Liver (tissue), 9 donors: ENCODE data around the gene LRRFIP2. TPM values are rescaled to one million over a fixed set of nuclear protein-coding genes. Genes with fewer than 3 reads are reported as not detected.

Experiments used
- DNase-seq: peaks from one replicate; pipeline ENCODE4 v3.0.0-alpha.2; 2017; ENCODE audit warnings: low spot score
- H3K27ac ChIP-seq, 2 donors: one replicate each; pipeline ENCODE4 v1.7.0; 2013; ENCODE audit warnings: inconsistent platforms in 2 of 2, low read length in 2 of 2, control low read depth in 1 of 2, low read depth in 1 of 2, mild to moderate bottlenecking in 1 of 2
- H3K27me3 ChIP-seq, 4 donors: one replicate each; pipeline versions ENCODE4 v1.6.1 to v1.7.0; 2013; ENCODE audit warnings: low read length in 3 of 4, inconsistent platforms in 1 of 4, mild to moderate bottlenecking in 1 of 4, moderate library complexity in 1 of 4; ENCODE audit not compliant: control insufficient read depth in 4 of 4, insufficient read depth in 4 of 4
- H3K36me3 ChIP-seq, 4 donors: one replicate each; pipeline versions ENCODE4 v1.6.1 to v1.7.0; 2013; ENCODE audit warnings: low read length in 3 of 4, mild to moderate bottlenecking in 3 of 4, low read depth in 1 of 4, moderate library complexity in 1 of 4; ENCODE audit not compliant: control insufficient read depth in 4 of 4, insufficient read depth in 3 of 4
- H3K4me1 ChIP-seq, 4 donors: one replicate each; pipeline versions ENCODE4 v1.6.1 to v1.7.0; 2013; ENCODE audit warnings: low read length in 3 of 4, mild to moderate bottlenecking in 3 of 4, moderate library complexity in 1 of 4; ENCODE audit not compliant: control insufficient read depth in 4 of 4, insufficient read depth in 4 of 4
- H3K4me3 ChIP-seq, 3 donors: one replicate each; pipeline versions ENCODE4 v1.6.1 to v1.7.0; 2013; ENCODE audit warnings: low read length in 3 of 3, control low read depth in 1 of 3, low read depth in 1 of 3, mild to moderate bottlenecking in 1 of 3
- H3K9ac ChIP-seq, 2 donors: one replicate each; pipeline ENCODE4 v1.7.0; 2013; ENCODE audit warnings: low read length in 2 of 2, mild to moderate bottlenecking in 2 of 2, moderate library complexity in 2 of 2, control low read depth in 1 of 2, low read depth in 1 of 2
- H3K9me3 ChIP-seq, 4 donors: one replicate each; pipeline versions ENCODE4 v1.6.1 to v1.7.0; 2013; ENCODE audit warnings: low read length in 3 of 4; ENCODE audit not compliant: control insufficient read depth in 4 of 4
- EGR1 ChIP-seq, 2 donors: IDR thresholded peaks; 2 replicates each; pipeline ENCODE4 v1.6.1; 2016 to 2018; ENCODE audit warnings: antibody characterized with exemption in 2 of 2, low read depth in 2 of 2
- FOXA1 ChIP-seq: IDR thresholded peaks from 2 replicates; pipeline ENCODE4 v1.6.1; 2016; ENCODE audit warnings: antibody characterized with exemption
- FOXA2 ChIP-seq: IDR thresholded peaks from 2 replicates; pipeline ENCODE4 v1.6.1; 2016; ENCODE audit warnings: antibody characterized with exemption
- GABPA ChIP-seq, 2 donors: IDR thresholded peaks in 1 of 2; conservative IDR thresholded peaks in 1 of 2; 2 replicates each; pipeline ENCODE4 v1.6.1; 2016; ENCODE audit warnings: antibody characterized with exemption in 2 of 2, mild to moderate bottlenecking in 1 of 2, moderate library complexity in 1 of 2
- HNF4A ChIP-seq, 2 donors: conservative IDR thresholded peaks; 2 replicates each; pipeline ENCODE4 v1.6.1; 2016; ENCODE audit warnings: antibody characterized with exemption in 2 of 2, mild to moderate bottlenecking in 2 of 2
- HNF4G ChIP-seq: IDR thresholded peaks from 2 replicates; pipeline ENCODE4 v1.6.1; 2016; ENCODE audit warnings: antibody characterized with exemption
- JUND ChIP-seq, 2 donors: IDR thresholded peaks; 2 replicates each; pipeline ENCODE4 v1.6.1; 2016; ENCODE audit warnings: antibody characterized with exemption in 2 of 2
- NR2F2 ChIP-seq: IDR thresholded peaks from 2 replicates; pipeline ENCODE4 v1.6.1; 2016; ENCODE audit warnings: antibody characterized with exemption
- RAD21 ChIP-seq, 2 donors: IDR thresholded peaks; 2 replicates each; pipeline ENCODE4 v1.6.1; 2016; ENCODE audit warnings: antibody characterized with exemption in 2 of 2, mild to moderate bottlenecking in 2 of 2
- REST ChIP-seq: IDR thresholded peaks from 2 replicates; pipeline ENCODE4 v1.6.1; 2016; ENCODE audit warnings: antibody characterized with exemption, mild to moderate bottlenecking
- RXRA ChIP-seq, 2 donors: IDR thresholded peaks; 2 replicates each; pipeline ENCODE4 v1.6.1; 2017 to 2018; ENCODE audit warnings: antibody characterized with exemption in 2 of 2, mild to moderate bottlenecking in 1 of 2
- SP1 ChIP-seq: IDR thresholded peaks from 2 replicates; pipeline ENCODE4 v1.6.1; 2018; ENCODE audit warnings: antibody characterized with exemption, mild to moderate bottlenecking
- TAF1 ChIP-seq: conservative IDR thresholded peaks from 2 replicates; pipeline ENCODE4 v1.6.1; 2016; ENCODE audit warnings: antibody characterized with exemption, mild to moderate bottlenecking
- YY1 ChIP-seq: IDR thresholded peaks from 2 replicates; pipeline ENCODE4 v1.6.1; 2016; ENCODE audit warnings: antibody characterized with exemption, mild to moderate bottlenecking
- polyA plus RNA-seq, 2 donors: library from polyadenylated mRNA; stranded (reverse) in 1 of 2; unstranded in 1 of 2; fragments of 200-250 nt in 1 of 2; fragments of >200 nt in 1 of 2; fragmentation: Nextera tagmentation in 1 of 2; extraction: Ambion mirVana in 1 of 2; gene quantifications; one replicate each; pipeline versions ENCODE4 v1.2.1 to v1.2.3, GENCODE V29; 2013 to 2015
- total RNA-seq, 2 donors: library from RNA; depleted of rRNA; stranded (reverse); fragments of >200 nt; gene quantifications; one replicate each; pipeline ENCODE4 v1.2.3, GENCODE V29; 2014
- TF ChIP-seq, protein P1 (sequence below): IDR thresholded peaks from 2 replicates; pipeline ENCODE4 v1.6.1; 2016; ENCODE audit warnings: antibody characterized with exemption
- TF ChIP-seq, protein P2 (sequence below): fragments of 150-350 bp; IDR thresholded peaks from 2 replicates; pipeline ENCODE4 v1.5.1; 2017; ENCODE audit warnings: improper control_type of control experiment, low read depth, low read length; ENCODE audit not compliant: missing input control
- TF ChIP-seq, protein P3 (sequence below): IDR thresholded peaks from 2 replicates; pipeline ENCODE4 v1.6.1; 2016; ENCODE audit warnings: antibody characterized with exemption
- TF ChIP-seq, protein P4 (sequence below): IDR thresholded peaks from 2 replicates; pipeline ENCODE4 v1.6.1; 2016; ENCODE audit warnings: antibody characterized with exemption
- donor health status: healthy.
- donor health status: healthy.
- donor health status: healthy.
- donor health status: healthy.
- donor health status: healthy.

The LRRFIP2 gene
- total and polyA plus RNA-seq, 4 donors, result 22.6 to 56.9 (median 39.8) TPM

GRCh38 chr3:37052860-37053259 lies 121.5 kb downstream of the LRRFIP2 start:
- no peaks in the 10 kb centered on the region for H3K9me3 ChIP-seq
- H3K27me3 ChIP-seq, result no peaks in the 10 kb centered on the region
- TF ChIP-seq, protein P1, sequence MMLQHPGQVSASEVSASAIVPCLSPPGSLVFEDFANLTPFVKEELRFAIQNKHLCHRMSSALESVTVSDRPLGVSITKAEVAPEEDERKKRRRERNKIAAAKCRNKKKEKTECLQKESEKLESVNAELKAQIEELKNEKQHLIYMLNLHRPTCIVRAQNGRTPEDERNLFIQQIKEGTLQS, result no peak
- no peak for TF ChIP-seq JUND (IDR thresholded peaks at IDR 0.05)
- peak; percentile 16 for TF ChIP-seq YY1
- peak; percentile 28 to 44 for TF ChIP-seq RAD21 (IDR thresholded peaks at IDR 0.05)
- TF ChIP-seq EGR1 (IDR thresholded peaks at IDR 0.05; ENCODE audit: low read depth in 2 of 2), result no peak
- no peak for TF ChIP-seq HNF4G
- no peak for TF ChIP-seq FOXA2
- TF ChIP-seq, protein P2, sequence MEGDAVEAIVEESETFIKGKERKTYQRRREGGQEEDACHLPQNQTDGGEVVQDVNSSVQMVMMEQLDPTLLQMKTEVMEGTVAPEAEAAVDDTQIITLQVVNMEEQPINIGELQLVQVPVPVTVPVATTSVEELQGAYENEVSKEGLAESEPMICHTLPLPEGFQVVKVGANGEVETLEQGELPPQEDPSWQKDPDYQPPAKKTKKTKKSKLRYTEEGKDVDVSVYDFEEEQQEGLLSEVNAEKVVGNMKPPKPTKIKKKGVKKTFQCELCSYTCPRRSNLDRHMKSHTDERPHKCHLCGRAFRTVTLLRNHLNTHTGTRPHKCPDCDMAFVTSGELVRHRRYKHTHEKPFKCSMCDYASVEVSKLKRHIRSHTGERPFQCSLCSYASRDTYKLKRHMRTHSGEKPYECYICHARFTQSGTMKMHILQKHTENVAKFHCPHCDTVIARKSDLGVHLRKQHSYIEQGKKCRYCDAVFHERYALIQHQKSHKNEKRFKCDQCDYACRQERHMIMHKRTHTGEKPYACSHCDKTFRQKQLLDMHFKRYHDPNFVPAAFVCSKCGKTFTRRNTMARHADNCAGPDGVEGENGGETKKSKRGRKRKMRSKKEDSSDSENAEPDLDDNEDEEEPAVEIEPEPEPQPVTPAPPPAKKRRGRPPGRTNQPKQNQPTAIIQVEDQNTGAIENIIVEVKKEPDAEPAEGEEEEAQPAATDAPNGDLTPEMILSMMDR, result no peak
- peak; percentile 37 to 56 for TF ChIP-seq RXRA (IDR thresholded peaks at IDR 0.05)
- TF ChIP-seq REST, result no peak
- no peak for TF ChIP-seq NR2F2
- no peak for TF ChIP-seq TAF1
- TF ChIP-seq GABPA (IDR thresholded peaks at IDR 0.05 in 1 of 2, conservative IDR thresholded peaks at IDR 0.05 in 1 of 2), result no peak
- no peak for TF ChIP-seq FOXA1
- TF ChIP-seq, protein P3, sequence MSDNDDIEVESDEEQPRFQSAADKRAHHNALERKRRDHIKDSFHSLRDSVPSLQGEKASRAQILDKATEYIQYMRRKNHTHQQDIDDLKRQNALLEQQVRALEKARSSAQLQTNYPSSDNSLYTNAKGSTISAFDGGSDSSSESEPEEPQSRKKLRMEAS, result no peak
- TF ChIP-seq, protein P4, sequence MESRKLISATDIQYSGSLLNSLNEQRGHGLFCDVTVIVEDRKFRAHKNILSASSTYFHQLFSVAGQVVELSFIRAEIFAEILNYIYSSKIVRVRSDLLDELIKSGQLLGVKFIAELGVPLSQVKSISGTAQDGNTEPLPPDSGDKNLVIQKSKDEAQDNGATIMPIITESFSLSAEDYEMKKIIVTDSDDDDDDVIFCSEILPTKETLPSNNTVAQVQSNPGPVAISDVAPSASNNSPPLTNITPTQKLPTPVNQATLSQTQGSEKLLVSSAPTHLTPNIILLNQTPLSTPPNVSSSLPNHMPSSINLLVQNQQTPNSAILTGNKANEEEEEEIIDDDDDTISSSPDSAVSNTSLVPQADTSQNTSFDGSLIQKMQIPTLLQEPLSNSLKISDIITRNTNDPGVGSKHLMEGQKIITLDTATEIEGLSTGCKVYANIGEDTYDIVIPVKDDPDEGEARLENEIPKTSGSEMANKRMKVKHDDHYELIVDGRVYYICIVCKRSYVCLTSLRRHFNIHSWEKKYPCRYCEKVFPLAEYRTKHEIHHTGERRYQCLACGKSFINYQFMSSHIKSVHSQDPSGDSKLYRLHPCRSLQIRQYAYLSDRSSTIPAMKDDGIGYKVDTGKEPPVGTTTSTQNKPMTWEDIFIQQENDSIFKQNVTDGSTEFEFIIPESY, result no peak
- no peak for TF ChIP-seq SP1
- TF ChIP-seq HNF4A (conservative IDR thresholded peaks at IDR 0.05), result peak; percentile 12 to 15
- no peak overlapping the region for H3K9ac ChIP-seq
- H3K36me3 ChIP-seq, result peaks cover 8 to 56% (median 38%) of the 10 kb centered on the region in 4 donors
- H3K4me3 ChIP-seq, result no peak overlapping the region
- peaks cover 2 to 14% (median 7%) of the 10 kb centered on the region in 4 donors for H3K4me1 ChIP-seq
- H3K27ac ChIP-seq, result no peak overlapping the region
- DNase-seq, result no peak
